GM11168 (cell line): ENCODE data around the gene SH3GL1.

Experiments
- in situ Hi-C: fragments of 300-500 bp; cut with MboI; formaldehyde crosslinking; loops from one replicate; pipeline ENCODE4 v1.12.0; 2022; ENCODE audit warnings: low sequenced_read_pairs; ENCODE audit not compliant: unreplicated experiment

Gene SH3GL1

DNA sequence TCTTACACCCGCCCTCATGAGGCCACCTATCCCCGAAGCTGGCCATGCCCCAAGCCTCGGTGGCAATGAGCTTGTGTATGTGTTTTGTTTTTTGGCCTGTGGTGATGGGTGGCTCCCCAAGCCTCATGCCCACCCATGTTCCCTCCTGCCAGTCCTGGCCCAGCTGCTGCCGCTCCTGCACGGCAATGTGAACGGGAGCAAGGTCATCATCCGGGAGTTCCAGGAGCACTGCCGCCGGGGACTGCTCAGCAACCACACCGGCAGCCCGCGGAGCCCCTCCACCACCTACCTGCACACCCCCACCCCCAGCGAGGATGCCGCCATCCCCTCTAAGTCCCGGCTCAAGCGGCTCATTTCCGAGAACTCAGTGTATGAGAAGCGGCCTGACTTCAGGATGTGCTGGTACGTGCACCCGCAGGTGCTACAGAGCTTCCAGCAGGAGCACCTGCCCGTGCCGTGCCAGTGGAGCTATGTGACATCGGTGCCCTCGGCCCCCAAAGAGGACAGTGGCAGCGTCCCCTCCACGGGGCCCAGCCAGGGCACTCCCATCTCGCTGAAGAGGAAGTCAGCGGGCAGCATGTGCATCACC, 32.7 kb upstream of the SH3GL1 start:
- in situ Hi-C loops = no loop called here

DNA sequence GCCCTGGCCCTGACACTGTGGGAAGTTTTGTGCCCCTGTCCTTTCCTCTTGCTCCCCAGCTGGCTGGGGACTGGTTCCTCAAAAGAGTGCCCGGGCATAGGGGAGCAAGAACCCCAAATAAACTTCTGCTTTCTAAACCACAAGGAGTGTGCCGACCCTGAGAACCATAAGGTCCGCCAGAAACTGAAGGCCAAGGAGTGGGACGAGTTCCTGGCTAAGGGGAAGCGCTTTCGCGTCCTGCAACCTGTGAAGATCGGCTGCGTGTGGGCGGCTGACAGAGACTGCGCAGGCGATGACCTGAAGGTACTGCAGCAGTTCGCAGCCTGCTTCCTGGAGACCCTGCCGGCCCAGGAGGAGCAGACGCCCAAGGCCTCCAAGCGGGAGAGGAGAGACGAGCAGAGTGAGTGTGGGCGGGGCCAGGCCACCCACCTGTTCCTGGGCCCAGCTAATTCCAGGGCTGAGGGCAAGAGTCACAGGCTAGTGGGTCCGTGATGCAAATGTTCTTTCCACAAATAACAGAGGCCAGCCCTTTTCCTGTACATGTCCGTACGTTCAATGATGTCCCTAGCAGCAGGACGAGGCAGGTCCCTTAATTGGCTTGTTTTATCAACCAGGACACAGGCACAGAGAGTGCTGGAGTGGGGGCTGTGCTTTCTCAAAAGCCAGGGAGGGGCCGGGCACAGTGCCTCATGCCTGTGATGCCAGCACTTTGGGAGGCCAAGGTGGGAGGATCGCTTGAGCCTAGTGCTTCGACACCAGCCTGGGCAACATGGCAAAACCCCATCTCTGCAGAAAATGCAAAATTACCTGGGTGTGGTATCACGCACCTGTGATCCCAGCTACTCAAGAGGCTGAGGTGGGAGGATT, 31.7 kb upstream of the SH3GL1 start:
- in situ Hi-C loops = no loop called here

DNA sequence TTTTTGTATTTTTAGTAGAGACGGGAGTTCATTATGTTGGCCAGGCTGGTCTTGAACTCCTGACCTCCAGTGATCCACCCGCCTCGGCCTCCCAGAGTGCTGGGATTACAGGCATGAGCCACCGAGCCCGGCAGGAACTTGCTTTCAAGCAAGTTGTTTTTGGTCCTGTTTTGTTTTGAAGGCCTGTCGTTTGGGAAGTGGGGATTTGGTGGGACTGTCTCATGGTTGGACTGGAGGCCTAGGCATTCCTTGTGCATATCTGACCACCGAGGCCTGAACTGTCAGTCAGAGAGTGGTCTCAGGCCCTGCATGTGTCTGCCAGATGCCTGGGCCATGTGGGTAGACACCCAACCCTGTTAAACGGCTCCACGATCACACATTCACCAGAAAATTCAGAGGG, 30.9 kb upstream of the SH3GL1 start:
- in situ Hi-C loops = no loop called here

DNA sequence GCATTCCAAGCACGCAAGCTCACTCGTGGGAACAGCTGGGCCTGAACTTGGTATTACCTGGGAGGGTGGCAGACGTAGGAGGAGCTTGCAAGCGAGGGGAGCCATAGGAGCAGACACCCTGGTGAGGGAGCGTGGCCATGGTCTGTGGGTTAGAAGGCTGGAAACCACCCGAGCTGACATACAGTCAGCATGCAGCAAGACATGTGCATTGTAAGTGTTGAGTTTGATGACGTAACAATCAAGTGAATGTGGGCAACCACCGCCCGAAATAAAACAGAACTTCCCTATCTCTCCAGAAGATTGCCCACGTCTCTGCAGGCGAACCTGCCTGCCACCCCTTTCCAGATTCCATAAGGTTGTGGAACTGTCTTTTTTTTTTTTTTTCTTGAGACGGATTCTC, 30.4 kb upstream of the SH3GL1 start:
- in situ Hi-C loops = no loop called here

DNA sequence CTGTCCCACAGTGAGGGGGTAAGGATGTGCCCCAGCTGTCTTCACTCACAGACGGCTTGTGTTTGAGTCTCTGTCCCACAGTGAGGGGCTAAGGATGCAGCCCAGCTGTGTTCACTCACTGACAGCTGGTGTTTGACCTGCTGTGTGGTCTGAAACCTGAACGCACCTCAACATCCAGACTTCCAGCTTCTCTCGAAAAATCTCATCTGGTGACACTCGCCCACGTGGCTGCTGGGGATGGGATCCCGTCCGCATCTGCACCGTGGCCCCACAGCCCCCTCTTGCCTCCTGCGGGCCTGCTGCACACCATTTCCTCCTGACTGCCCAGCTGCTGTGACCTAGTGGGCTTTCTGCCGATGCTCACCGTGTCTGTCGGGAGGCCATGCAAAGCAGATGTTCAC, 29.4 kb upstream of the SH3GL1 start:
- in situ Hi-C loops = loop anchor here (5.0 kb wide), 1 partner anchor 33 kb away; no protein-coding TSS in a partner anchor

DNA sequence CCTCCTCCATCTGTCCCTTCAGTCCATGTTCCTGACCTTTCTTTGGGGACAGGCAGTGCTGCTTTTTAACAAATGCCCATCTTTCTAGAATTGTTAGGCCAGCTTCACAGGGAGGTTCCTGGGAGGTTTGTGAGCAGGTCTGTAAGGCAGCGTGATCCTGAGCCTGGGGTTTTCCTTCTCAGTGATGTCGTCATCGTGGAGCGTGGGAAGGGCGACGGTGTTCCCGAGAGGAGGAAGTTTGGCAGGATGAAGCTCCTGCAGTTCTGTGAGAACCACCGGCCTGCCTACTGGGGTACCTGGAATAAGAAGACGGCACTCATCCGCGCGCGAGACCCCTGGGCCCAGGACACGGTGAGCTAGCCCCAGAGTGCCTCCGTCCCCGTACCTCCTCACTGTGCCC, 28.9 kb upstream of the SH3GL1 start:
- in situ Hi-C loops = loop anchor here (5.0 kb wide), 1 partner anchor 33 kb away; no protein-coding TSS in a partner anchor

DNA sequence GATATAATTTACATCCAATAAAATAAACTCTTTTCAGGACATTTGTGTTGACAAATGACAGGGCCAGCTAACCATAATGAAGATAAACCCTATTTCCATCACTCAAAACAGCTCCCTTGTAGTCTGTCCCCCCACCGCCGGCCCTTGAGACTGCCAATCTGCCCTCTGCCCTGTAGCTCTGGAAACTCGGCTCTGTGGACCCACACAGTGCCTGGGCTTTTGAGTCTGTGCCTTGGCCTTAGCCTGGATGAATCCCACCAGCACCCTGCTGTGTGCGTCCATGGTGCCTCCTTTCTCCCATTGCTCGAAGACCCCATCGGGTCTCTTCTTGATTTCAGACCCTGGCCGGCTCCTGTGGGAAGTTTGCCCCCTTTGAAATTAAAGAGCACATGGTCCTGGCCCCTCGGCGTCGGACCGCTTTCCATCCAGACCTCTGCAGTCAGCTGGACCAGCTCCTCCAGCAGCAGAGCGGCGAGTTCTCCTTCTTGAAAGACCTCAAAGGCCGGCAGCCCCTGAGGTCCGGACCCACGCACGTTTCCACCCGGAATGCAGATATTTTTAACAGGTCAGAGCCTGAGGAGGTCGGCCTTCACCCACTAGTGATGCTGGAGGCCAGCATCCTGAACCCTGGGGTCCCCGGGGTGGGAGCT, 28.1 kb upstream of the SH3GL1 start:
- in situ Hi-C loops = loop anchor here (5.0 kb wide), 1 partner anchor 34 kb away; no protein-coding TSS in a partner anchor

DNA sequence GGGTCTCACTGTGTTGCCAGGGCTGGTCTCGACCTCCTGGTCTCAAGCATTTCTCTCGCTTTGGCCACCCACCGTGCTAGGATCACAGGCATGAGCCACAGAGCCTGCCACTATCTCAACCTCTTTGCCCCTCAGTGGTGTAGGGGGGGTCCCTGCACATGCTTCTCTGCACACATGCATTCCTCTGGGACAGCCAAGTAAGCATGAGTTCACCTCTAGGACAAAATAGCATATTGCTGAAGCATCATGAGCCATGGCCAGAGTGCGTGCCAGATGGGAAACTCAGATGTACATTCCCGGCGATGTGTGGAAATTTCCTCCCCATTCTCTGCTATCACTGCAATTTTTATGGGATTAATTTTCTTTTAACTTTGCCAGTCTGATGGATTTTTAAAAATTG, 25.2 kb upstream of the SH3GL1 start:
- in situ Hi-C loops = loop anchor here (5.0 kb wide), 1 partner anchor 37 kb away; no protein-coding TSS in a partner anchor

DNA sequence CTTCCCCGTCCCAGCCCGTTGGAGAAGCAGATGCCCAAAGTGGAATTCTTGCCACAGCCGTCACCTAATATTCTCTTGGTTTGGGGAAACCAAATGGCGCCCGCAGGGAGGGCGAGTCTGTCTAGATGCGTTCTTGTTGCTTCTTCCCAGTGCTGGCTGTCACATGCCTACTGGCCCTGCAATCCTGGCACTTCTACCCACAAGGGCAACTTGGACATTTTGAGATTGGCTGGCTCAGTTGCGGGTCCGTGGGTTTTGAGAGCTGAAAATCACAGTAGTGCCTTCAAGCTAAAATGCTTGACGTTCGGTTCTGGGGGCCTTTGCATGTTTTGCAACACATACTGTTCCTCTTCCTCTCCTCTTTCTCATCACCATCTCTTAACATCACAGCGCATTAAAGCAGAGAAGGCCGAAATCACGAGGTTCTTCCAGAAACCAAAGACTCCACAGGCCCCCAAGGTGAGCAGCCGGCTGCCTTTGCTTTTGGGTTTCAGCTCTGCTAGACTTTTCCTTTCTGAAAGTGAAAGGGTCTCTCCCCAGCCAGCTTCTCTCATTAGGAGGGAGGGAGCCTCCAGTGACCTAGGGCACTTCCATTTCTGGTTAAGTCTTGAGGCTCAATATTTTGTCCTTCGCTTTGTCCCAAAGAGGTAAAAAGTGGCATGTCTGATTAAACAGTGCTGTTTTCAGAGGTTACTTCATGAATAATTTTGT, 23.2 kb upstream of the SH3GL1 start:
- in situ Hi-C loops = no loop called here

DNA sequence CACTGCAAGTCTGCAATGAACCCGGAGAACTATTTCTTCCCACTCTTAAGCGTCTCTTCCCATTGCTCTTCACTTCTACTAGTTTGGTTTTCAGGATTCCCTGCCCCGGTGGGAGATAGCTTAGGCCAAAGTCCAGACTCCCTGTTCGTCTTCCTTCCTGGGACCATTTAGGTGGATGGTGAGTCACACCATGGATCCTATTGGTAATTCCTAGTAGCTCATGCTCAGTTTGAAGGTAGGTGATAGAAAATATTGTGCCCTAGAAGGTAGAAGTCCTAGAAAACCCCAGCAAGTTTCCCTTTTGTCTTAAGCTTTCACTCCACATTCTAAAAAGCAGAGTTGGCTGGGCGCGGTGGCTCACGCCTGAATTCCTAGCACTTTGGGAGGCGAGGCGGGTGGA, 15.9 kb upstream of the SH3GL1 start:
- in situ Hi-C loops = no loop called here

DNA sequence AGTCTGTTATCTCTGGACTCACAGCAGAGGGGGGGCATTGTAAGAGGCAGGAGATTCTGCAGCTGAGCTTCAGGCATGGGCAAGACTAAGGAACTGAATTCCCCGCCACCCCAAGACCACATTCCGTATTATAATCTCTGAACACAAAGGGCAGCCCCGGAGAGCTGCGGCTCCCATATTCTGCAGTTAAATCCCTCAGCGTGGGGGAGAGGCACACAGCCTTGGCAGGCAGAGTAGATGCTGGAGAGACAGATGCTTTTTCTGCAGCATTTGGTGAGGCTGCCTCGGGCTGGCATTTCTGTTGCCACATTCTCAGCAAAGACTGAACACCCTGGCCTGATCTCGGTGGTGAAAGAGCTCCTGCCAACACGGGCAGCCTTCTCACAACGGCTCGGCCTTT, 15.0 kb upstream of the SH3GL1 start:
- in situ Hi-C loops = no loop called here

DNA sequence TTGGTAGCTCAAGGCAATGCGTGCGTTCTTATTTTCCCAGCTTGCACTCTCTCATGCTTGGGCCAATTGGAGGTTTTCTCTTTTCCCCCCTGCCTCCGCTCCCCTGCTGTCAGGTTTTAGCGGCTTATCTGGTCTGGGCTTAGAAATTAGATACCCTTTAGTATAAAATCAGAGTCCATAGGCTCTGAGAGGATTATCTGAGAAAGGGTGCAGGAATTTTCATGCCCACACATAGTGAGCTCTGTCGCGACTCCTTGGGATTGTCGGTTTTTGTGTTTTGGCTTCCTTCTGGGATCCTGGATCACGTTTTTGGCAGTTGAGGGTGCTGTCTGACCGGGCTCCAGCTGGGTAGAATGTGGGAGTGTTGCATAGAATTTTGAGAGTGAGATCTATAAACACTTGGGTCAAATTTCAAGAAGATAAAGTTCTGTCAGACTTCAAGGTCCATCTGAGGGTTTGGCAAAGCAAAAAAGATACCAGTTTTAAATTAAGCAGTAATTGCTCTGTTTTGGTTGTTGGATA, 14.5 kb upstream of the SH3GL1 start:
- in situ Hi-C loops = no loop called here

DNA sequence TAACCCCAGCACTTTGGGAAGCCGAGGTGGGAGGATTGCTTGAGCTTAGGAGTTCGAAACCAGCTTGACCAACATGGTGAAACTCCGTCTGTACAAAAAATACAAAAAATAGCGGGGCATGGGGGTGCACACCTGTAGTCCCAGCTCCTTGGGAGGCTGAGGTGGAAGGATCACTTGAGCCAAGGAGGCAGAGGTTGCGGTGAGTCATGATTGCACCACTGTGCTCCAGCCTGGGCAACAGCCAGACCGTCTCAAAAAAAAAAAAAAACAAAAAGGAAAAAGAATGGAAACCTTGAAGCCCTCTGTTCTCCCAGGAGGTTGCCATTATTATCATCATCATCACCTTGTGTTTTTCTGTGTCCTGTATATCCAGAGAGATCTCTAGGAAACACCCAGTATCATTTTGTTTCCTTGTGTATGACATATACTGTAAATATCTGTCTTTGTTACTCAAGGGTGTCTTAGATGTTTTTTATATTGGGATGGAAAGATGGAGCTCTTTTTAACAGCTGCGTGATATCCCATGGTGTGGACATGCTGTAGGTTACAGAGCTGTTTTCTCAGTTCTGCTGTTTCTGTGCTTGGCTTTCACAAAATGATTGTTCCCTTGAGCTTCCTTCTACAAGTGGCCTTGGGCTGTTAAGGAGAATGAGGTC, 13.9 kb upstream of the SH3GL1 start:
- in situ Hi-C loops = no loop called here

DNA sequence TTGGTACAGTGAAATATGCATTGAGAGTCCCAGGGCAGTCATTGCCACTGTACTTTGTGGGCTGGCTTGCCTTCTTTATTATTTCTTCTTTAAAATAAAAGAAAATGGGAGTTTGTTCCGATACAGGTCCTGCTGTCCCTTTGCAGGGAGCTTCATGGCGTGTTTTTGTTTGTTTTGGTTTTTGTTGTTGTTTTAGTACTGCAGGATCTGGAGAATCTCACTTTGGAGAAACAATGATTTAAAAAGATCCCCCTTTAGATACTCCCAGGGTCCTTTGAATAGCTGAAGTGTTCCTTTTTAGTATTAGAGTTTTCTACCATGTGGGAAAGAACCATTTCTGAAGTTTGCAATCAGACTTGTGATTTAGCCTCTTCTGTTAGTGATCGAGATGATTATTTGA, 13.2 kb upstream of the SH3GL1 start:
- in situ Hi-C loops = no loop called here

DNA sequence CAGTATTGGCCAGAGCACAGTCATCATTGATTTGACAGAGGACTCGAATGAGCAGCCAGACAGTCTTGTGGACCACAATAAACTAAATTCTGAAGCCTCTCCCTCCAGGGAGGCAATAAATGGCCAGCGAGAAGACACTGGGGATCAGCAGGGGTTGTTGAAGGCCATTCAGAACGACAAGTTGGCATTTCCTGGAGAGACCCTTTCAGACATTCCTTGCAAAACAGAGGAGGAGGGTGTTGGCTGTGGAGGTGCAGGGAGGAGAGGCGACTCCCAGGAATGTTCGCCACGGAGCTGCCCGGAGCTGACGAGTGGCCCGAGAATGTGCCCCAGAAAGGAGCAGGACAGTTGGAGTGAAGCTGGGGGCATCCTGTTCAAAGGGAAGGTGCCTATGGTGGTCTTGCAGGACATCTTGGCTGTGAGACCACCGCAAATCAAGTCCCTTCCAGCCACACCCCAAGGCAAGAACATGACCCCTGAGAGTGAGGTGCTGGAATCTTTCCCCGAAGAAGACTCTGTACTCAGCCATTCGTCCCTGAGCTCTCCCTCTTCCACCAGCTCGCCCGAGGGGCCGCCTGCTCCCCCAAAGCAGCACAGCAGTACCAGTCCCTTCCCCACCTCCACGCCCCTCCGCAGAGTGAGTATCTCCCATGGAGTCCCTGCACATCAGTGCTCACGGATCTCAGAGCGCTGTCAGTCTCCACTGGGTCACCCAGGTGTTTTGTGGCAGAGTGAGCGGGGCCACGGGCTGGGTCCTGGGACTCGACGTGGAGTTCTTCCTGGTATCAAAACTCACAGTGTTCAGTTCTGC, 9.0 kb upstream of the SH3GL1 start:
- in situ Hi-C loops = no loop called here

DNA sequence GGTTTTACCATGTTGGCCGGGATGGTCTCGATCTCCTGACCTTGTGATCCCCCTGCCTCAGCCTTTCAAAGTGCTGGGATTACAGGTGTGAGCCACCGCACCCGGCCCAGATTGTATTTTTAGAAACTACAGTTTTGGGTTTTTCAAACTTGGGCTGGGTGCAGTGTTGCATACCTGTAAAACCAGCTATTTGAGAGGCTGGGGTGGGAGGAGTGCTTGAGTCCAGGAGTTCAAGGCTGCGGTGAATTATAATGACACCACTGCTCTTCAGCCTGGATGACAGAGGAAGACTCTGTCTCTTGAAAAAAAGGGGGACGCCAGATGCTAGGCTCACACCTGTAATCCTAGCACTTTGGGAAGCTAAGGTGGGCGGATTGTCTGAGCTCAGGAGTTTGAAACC, 6.3 kb upstream of the SH3GL1 start:
- in situ Hi-C loops = no loop called here

DNA sequence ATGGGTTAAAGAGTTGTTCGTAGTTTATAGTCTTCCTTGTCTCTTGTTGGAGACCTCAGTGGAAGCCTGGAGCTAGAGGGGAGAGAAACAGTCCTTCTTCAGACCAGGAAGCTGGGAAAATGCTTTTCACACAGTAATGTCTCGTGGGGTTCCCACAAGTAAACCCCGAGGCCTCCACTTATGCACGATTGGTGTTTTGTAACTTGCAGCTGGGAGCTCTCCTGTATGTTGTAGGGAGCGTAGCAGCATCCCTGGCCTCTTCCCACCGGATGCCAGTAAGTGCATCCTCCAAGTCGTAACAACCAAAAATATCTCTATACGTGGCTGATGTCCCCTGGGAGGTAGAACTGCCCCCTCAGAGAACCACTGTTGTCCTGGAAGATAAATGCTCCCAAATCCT, 5.6 kb upstream of the SH3GL1 start:
- in situ Hi-C loops = no loop called here

DNA sequence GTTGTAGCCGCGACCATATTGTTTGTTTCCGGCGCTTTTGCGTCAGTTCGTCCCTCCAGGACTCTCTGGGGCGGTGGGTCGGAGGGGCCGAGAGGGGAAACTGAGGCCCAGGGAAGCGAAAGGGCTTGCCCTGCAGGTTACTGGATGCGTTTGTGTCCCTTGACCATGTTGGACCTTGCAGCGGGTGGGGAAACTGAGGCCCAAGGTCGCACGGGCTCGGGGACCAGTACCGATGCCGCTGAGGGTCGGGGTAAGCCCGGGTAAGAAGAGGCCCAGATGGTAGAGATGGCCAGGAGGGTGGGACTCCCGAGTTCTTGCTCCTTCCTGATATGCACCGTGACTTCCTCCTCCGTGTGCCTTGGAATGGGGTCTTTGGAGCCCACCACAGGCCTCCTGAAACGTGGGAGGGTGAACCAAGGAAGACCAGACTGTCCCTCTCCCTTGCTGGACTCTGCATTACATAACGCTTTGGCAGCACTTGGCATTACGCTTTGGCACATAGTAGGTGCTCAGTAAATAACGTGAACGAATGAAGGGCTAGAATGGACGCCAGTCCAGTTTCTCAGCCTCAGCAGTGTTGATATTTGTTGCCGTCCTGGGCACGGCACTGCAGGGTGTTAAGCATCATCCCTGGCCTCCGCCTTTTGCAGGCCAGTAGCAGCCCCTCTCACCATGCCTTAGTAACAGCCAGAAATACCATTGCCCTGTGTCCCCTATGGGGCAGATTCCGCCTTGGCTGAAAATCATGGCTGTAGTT, 2.8 kb upstream of the SH3GL1 start:
- in situ Hi-C loops = no loop called here
